HG02970 (cell line): ENCODE measurements around the gene BTG2.
"Not testable (repeated sequence)": the region's sequence is repeated elsewhere in the genome, so short reads cannot be mapped to it uniquely, and the experiment has no call there.

Experiments used
- ATAC-seq: cut with Tn5 transposase; IDR thresholded peaks from one replicate; pipeline ENCODE4 v1.9.1; 2021; ENCODE audit warnings: mild to moderate bottlenecking, moderate library complexity, moderate number of reproducible peaks; ENCODE audit not compliant: unreplicated experiment, low FRiP score

The BTG2 gene

GRCh38 chr1:203290261-203291089 lies 14.8 kb upstream of the BTG2 start:
- peak; percentile 36 for ATAC-seq

- ATAC-seq = no peak
Observed at GRCh38 chr1:203291201-203292096, 13.9 kb upstream of the BTG2 start.

- ATAC-seq = no peak
Observed at GRCh38 chr1:203295796-203296195, 9.5 kb upstream of the BTG2 start.

GRCh38 chr1:203296460-203297073 lies 8.8 kb upstream of the BTG2 start:
- no peak for ATAC-seq

- ATAC-seq = no peak
Observed at GRCh38 chr1:203299169-203299568, 6.2 kb upstream of the BTG2 start.

GRCh38 chr1:203299719-203300429 lies 5.4 kb upstream of the BTG2 start:
- ATAC-seq = not testable (repeated sequence)

- no peak for ATAC-seq
Observed at GRCh38 chr1:203300441-203301330, 4.6 kb upstream of the BTG2 start.

GRCh38 chr1:203301331-203301668 lies 4.0 kb upstream of the BTG2 start:
- no peak for ATAC-seq

- ATAC-seq = no peak
Observed at GRCh38 chr1:203302456-203302855, 2.9 kb upstream of the BTG2 start.

- no peak for ATAC-seq
Observed at GRCh38 chr1:203302894-203303293, 2.4 kb upstream of the BTG2 start.

- ATAC-seq = no peak
Observed at GRCh38 chr1:203304391-203304918, 864 bp upstream of the BTG2 start.

GRCh38 chr1:203305809-203306088 lies 430 bp downstream of the BTG2 start:
- ATAC-seq = peak; percentile 1

- no peak for ATAC-seq
Observed at GRCh38 chr1:203306089-203306964, 1.0 kb downstream of the BTG2 start.

- ATAC-seq = no peak
Observed at GRCh38 chr1:203306965-203307541, 1.7 kb downstream of the BTG2 start.

- ATAC-seq = no peak
Observed at GRCh38 chr1:203307641-203308126, 2.4 kb downstream of the BTG2 start.

GRCh38 chr1:203308328-203308922 lies 3.1 kb downstream of the BTG2 start:
- ATAC-seq = no peak

GRCh38 chr1:203308923-203309331 lies 3.6 kb downstream of the BTG2 start:
- no peak for ATAC-seq
